HS-27A (cell line): ENCODE data around the gene LEMD1.
A peak's percentile ranks its signal among the peaks of the same experiment; 100 is the strongest.
"Not testable (repeated sequence)": the region's sequence is repeated elsewhere in the genome, so short reads cannot be mapped to it uniquely, and the experiment has no call there.

Source experiments
- DNase-seq: peaks from one replicate; pipeline ENCODE4 v3.0.0-alpha.2; 2012; ENCODE audit warnings: low read depth, missing footprints

LEMD1 gene

GRCh38 chr1:205447457-205448341, 25.8 kb upstream of the LEMD1 start:
- DNase-seq, result no peak

GRCh38 chr1:205446828-205447227, 25.0 kb upstream of the LEMD1 start:
- DNase-seq, result no peak

GRCh38 chr1:205445646-205445935, 23.7 kb upstream of the LEMD1 start:
- no peak for DNase-seq

GRCh38 chr1:205444931-205445645, 23.2 kb upstream of the LEMD1 start:
- no peak for DNase-seq

GRCh38 chr1:205444300-205444930, 22.6 kb upstream of the LEMD1 start:
- DNase-seq, result no peak

GRCh38 chr1:205443585-205444299, 21.9 kb upstream of the LEMD1 start:
- no peak for DNase-seq

- no peak for DNase-seq
Measured at GRCh38 chr1:205442051-205442725, 20.3 kb upstream of the LEMD1 start.

- no peak for DNase-seq
Measured at GRCh38 chr1:205441716-205442050, 19.8 kb upstream of the LEMD1 start.

- no peak for DNase-seq
Measured at GRCh38 chr1:205441318-205441633, 19.4 kb upstream of the LEMD1 start.

- no peak for DNase-seq
Measured at GRCh38 chr1:205440476-205441317, 18.8 kb upstream of the LEMD1 start.

- DNase-seq, result no peak
Measured at GRCh38 chr1:205440121-205440475, 18.2 kb upstream of the LEMD1 start.

- DNase-seq, result peak; percentile 15
Measured at GRCh38 chr1:205438213-205439158, 16.6 kb upstream of the LEMD1 start.

GRCh38 chr1:205437570-205437969, 15.7 kb upstream of the LEMD1 start:
- no peak for DNase-seq

GRCh38 chr1:205436776-205437410, 15.0 kb upstream of the LEMD1 start:
- no peak for DNase-seq

GRCh38 chr1:205435578-205436573, 14.0 kb upstream of the LEMD1 start:
- no peak for DNase-seq

GRCh38 chr1:205434738-205435137, 12.9 kb upstream of the LEMD1 start:
- no peak for DNase-seq

GRCh38 chr1:205432692-205433091, 10.8 kb upstream of the LEMD1 start:
- DNase-seq, result not testable (repeated sequence)

- no peak for DNase-seq
Measured at GRCh38 chr1:205432116-205432515, 10.3 kb upstream of the LEMD1 start.
